GM12873 (cell line): ENCODE results near the gene RMDN3.

Experiments used
- CTCF ChIP-seq: IDR thresholded peaks from 2 replicates; pipeline ENCODE4 v1.5.1; 2012; ENCODE audit warnings: low read depth, mild to moderate bottlenecking, moderate library complexity, low read length, control low read depth; ENCODE audit not compliant: insufficient read depth; ENCODE audit errors: missing control alignments

RMDN3 gene

GRCh38 chr15:40756938-40757337 is 1.9 kb upstream of the RMDN3 start:
- no peak for TF ChIP-seq CTCF

GRCh38 chr15:40755812-40756208 is 756 bp upstream of the RMDN3 start:
- TF ChIP-seq CTCF = no peak

DNA sequence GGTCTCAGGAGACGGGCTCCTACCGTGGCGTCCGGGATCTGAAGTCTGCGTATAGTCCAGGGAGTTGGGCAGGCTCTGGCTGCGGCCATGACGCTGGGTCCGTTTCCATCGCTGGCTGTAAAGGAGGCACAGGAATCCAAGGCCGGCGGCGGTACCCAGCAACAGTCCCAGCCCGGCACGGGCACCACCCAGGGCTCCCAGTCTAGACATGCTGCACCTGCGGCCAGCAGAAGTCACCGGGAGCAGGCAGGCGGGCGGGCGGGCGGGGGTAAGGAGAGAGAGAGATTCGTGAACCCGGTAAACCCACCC is 526 bp downstream of the RMDN3 start:
- no peak for TF ChIP-seq CTCF

GRCh38 chr15:40751745-40752144 is 3.3 kb downstream of the RMDN3 start:
- no peak for TF ChIP-seq CTCF

DNA sequence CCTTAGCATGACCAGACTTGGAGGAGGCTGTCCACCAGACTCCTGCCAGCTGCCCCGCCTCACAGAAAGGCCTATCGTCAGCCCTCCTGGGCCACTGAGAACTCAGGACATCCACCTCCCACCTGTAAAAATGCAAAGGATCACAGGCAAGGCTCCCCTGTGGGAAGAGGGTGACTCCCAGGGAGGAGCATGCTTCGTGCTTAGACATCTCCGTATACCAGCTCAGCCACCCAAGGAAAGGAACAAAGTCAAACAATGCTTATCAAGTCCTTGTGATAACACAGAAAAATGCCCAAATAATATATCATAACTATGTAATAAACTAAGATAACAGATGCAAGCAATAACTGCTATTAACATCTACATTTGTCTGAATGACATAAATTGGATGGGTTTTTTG is 4.2 kb downstream of the RMDN3 start:
- no peak for TF ChIP-seq CTCF

GRCh38 chr15:40749151-40749630 is 5.9 kb downstream of the RMDN3 start:
- no peak for TF ChIP-seq CTCF

DNA sequence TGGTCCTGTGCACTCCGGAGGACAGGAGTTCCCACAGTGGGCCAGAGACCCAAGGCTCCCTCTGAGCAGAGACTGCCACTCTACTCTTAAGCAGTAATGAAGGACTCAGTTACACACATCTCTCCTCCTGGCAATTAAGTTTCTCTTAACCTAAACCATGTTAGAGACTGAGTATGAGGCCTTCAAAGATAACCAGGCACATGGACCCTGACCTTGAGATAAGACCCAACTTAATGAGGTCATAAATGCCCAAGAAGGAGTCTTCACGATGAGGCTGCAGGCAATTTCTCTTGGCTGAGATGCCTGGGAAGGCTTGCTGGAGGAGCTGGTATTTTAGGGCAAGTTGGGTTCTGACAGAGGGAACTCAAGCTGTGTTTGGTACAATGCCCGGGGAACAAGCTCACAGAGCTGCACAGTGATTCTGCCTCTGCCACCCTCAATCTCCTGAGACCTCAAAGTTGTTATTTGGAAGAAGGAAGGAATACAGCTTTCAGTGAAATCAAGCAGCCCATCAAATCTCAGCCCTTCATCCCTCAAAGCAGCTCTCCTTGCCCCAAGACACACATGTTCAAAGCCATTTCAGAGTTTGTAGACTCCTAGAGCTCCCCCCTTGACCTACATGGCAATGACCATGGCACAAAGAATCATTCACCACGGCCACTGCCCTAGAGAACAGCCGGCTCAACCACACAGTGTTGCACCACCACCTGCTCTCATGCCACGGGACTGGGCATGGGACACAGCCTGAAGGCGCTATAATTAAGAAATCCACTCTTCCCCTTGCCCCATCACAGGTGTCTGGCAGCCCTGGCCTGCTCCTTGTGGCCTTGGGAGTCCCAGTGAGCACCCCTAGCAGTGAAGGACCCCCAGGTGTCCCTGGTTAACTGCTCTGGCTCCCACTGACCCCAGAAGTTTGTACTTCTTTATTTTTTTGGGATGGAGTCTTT is 7.1 kb downstream of the RMDN3 start:
- TF ChIP-seq CTCF = no peak
